ENCODE results near the gene KCNJ18.
"Not testable (repeated sequence)": the region's sequence is repeated elsewhere in the genome, so short reads cannot be mapped to it uniquely, and the experiment has no call there.

DNA sequence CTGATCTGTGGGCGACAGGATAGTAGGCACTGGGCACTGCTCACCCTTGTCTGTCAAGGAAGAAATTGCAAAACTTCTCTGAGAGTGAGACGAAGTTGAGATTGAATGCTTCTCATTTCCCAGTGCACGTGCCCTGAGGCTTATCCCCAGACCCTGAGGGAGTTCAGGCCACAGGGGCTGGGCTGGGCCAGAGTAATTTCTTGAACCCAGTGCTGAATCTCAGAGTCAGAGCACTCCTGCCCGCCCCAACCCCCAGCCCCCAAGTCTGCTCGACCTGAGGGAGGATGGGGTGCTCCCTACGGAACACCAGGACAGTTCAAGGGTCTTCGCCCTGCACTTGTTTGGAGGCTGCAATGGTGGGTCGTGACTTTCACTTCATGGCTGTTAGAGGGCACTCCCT, 17.7 kb downstream of the KCNJ18 start:
- TF ChIP-seq POLR2A (IDR thresholded peaks at IDR 0.05; ENCODE audit: low read length); GATA1 (IDR thresholded peaks at IDR 0.05; ENCODE audit: low read depth, low read length): not testable (repeated sequence)
